Thoracic aorta endothelial cell (primary cell): ENCODE results near the gene ARHGEF40. TPM values are rescaled to one million over a fixed set of nuclear protein-coding genes. Genes with fewer than 3 reads are reported as not detected.

Experiments
- small RNA-seq: library from RNA; depleted of rRNA; stranded (forward); fragments of <200 nt; gene quantifications from one replicate; pipeline ENCODE3, GENCODE V24; 2012
- total RNA-seq: library from RNA; depleted of rRNA; stranded (reverse); fragments of >200 nt; gene quantifications from 2 replicates; pipeline ENCODE4 v1.2.3, GENCODE V29; 2012

The ARHGEF40 gene
- total RNA-seq: 2.7 and 3.9 TPM in 2 replicates

GRCh38 chr14:21070083-21070609 lies at the start of gene ARHGEF40:
ARHGEF40 (plus strand) TSS chr14:21070304; CDS start chr14:21070397, 93 bp downstream.

GRCh38 chr14:21024585-21025370 lies 45.3 kb upstream of the ARHGEF40 start, which contains the start of gene NDRG2:
NDRG2 (minus strand) TSS chr14:21025061; CDS start chr14:21023315, 1,746 bp downstream.

GRCh38 chr14:21029917-21030316 lies 40.2 kb upstream of the ARHGEF40 start, which contains the start of gene TPPP2:
TPPP2 (plus strand) TSS chr14:21030217; CDS start chr14:21030582, 365 bp downstream.

GRCh38 chr14:21034707-21035106 lies 35.4 kb upstream of the ARHGEF40 start, which contains the start of gene RNASE13:
RNASE13 (minus strand) TSS chr14:21034807; CDS start chr14:21034288, 519 bp downstream.

GRCh38 chr14:21041676-21042433 lies 28.2 kb upstream of the ARHGEF40 start, which contains the start of gene RNASE7:
RNASE7 (plus strand) TSS chr14:21042362; CDS start chr14:21042993, 631 bp downstream.

GRCh38 chr14:21057803-21058675 lies 12.1 kb upstream of the ARHGEF40 start, which contains the start of gene RNASE8:
RNASE8 (plus strand) TSS chr14:21057822; CDS start chr14:21057893, 71 bp downstream.

GRCh38 chr14:21098076-21098891 lies 28.2 kb downstream of the ARHGEF40 start, which contains the start of gene ZNF219:
ZNF219 (minus strand) TSS chr14:21098655; CDS start chr14:21093591, 5,064 bp downstream.

GRCh38 chr14:21100931-21101330 lies 30.8 kb downstream of the ARHGEF40 start, which contains the start of gene TMEM253:
TMEM253 (plus strand) TSS chr14:21101066; CDS start chr14:21101344, 278 bp downstream.

Small RNA genes within 50 kb of the gene (small RNA-seq; reads per million reads assigned to genes)
- gene RNU6-252P: not detected

Other genes starting within 250 kb of the ARHGEF40 start
- gene RNASE3, start 178.9 kb upstream of the ARHGEF40 start, total RNA-seq: not detected in 2 replicates
- gene RNASE2, start 114.8 kb upstream of the ARHGEF40 start, total RNA-seq: not detected in 2 replicates
- gene METTL17, start 80.3 kb upstream of the ARHGEF40 start, total RNA-seq: 38.3 and 50.9 TPM in 2 replicates
- not detected in 2 replicates for gene SLC39A2, start 71.0 kb upstream of the ARHGEF40 start, total RNA-seq
- 0.22 TPM in 1 of 2 replicates, not detected in the other for gene NDRG2, start 45.2 kb upstream of the ARHGEF40 start, total RNA-seq
- gene TPPP2, start 40.1 kb upstream of the ARHGEF40 start, total RNA-seq: not detected in 2 replicates
- not detected in 2 replicates for gene RNASE13, start 35.5 kb upstream of the ARHGEF40 start, total RNA-seq
- not detected in 2 replicates for gene RNASE7, start 27.9 kb upstream of the ARHGEF40 start, total RNA-seq
- not detected in 2 replicates for gene RNASE8, start 12.5 kb upstream of the ARHGEF40 start, total RNA-seq
- 5.2 and 7.2 TPM in 2 replicates for gene ZNF219, start 28.4 kb downstream of the ARHGEF40 start, total RNA-seq
- gene TMEM253, start 30.8 kb downstream of the ARHGEF40 start, total RNA-seq: not detected in 2 replicates
- gene OR5AU1, start 85.8 kb downstream of the ARHGEF40 start, total RNA-seq: not detected in 2 replicates
- gene HNRNPC, start 199.1 kb downstream of the ARHGEF40 start, total RNA-seq: 884 and 933 TPM in 2 replicates
- not detected in 2 replicates for gene RPGRIP1, start 209.8 kb downstream of the ARHGEF40 start, total RNA-seq